Measurements from ENCODE around the gene ANKRD30A. TPM values are rescaled to one million over a fixed set of nuclear protein-coding genes. Genes with fewer than 3 reads are reported as not detected.
"Not testable (repeated sequence)": the region's sequence is repeated elsewhere in the genome, so short reads cannot be mapped to it uniquely, and the experiment has no call there.

Gene ANKRD30A, protein sequence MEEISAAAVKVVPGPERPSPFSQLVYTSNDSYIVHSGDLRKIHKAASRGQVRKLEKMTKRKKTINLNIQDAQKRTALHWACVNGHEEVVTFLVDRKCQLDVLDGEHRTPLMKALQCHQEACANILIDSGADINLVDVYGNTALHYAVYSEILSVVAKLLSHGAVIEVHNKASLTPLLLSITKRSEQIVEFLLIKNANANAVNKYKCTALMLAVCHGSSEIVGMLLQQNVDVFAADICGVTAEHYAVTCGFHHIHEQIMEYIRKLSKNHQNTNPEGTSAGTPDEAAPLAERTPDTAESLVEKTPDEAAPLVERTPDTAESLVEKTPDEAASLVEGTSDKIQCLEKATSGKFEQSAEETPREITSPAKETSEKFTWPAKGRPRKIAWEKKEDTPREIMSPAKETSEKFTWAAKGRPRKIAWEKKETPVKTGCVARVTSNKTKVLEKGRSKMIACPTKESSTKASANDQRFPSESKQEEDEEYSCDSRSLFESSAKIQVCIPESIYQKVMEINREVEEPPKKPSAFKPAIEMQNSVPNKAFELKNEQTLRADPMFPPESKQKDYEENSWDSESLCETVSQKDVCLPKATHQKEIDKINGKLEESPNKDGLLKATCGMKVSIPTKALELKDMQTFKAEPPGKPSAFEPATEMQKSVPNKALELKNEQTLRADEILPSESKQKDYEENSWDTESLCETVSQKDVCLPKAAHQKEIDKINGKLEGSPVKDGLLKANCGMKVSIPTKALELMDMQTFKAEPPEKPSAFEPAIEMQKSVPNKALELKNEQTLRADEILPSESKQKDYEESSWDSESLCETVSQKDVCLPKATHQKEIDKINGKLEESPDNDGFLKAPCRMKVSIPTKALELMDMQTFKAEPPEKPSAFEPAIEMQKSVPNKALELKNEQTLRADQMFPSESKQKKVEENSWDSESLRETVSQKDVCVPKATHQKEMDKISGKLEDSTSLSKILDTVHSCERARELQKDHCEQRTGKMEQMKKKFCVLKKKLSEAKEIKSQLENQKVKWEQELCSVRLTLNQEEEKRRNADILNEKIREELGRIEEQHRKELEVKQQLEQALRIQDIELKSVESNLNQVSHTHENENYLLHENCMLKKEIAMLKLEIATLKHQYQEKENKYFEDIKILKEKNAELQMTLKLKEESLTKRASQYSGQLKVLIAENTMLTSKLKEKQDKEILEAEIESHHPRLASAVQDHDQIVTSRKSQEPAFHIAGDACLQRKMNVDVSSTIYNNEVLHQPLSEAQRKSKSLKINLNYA (N-terminal part only)
- not detected for total RNA-seq

DNA sequence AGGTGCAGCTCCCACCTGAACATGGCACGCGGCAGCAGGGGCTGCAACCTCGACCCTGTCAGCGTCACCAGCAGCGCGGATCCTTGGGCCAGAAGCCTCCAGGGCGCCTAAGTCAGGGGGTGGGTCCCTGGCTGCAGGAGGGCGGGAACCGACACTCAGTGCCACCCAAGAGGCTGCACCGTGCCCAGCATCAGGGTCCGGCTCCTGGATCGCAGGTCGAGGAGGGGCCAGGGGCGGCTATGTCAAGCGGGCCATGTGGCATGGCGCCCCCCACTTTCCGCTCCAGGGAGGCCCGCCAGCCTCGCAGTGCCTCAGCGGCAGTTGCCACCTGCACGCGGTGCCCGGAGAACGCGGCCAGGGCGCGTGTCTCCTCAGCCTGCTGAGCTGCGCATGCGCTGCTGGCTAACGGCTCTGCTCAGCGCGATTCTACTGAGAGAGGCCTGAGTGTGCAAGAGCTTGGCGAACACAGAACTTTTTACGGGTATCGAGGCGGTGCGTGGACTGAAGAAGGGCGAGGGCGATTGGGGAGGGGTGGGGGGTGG lies at the start of gene ANKRD30A:
ANKRD30A (plus strand) TSS at position 408 of the 542 bp plus-strand sequence. CDS start 190 bp downstream, outside the sequence.
- no peaks in the 10 kb centered on the region for H3K4me1 ChIP-seq
- TF ChIP-seq, protein P1, sequence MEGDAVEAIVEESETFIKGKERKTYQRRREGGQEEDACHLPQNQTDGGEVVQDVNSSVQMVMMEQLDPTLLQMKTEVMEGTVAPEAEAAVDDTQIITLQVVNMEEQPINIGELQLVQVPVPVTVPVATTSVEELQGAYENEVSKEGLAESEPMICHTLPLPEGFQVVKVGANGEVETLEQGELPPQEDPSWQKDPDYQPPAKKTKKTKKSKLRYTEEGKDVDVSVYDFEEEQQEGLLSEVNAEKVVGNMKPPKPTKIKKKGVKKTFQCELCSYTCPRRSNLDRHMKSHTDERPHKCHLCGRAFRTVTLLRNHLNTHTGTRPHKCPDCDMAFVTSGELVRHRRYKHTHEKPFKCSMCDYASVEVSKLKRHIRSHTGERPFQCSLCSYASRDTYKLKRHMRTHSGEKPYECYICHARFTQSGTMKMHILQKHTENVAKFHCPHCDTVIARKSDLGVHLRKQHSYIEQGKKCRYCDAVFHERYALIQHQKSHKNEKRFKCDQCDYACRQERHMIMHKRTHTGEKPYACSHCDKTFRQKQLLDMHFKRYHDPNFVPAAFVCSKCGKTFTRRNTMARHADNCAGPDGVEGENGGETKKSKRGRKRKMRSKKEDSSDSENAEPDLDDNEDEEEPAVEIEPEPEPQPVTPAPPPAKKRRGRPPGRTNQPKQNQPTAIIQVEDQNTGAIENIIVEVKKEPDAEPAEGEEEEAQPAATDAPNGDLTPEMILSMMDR (IDR thresholded peaks at IDR 0.05), result no peak
- no peak for TF ChIP-seq EP300 (IDR thresholded peaks at IDR 0.05; ENCODE audit: low read depth)
- TF ChIP-seq POLR2AphosphoS5 (IDR thresholded peaks at IDR 0.05), result no peak
- TF ChIP-seq POLR2A (IDR thresholded peaks at IDR 0.05), result no peak
- no peak within 1 kb of the TSS for H3K27ac ChIP-seq
- H3K27me3 ChIP-seq, result no peaks in the 10 kb centered on the region
- H3K36me3 ChIP-seq, result no peaks in the 10 kb centered on the region
- 95% methylated on average over 21 of the region's 39 CpGs; no CpG with 5 or more reads in 1 of the 2 donors for WGBS, 2 donors (ENCODE audit: low coverage in 1 of 2)
- intact Hi-C loops (cut with DNase I; ENCODE audit: low total_unique reads) (no loop called here), in situ Hi-C loops (cut with MboI; ENCODE audit: low pct_ligation_motif_present in 1 of 4, low pct_unique_long_range_greater_than_20kb in 1 of 4, low sequenced_read_pairs in 3 of 4) (no loop called here)
- no peak for DNase-seq
- no peak within 1 kb of the TSS for H3K4me3 ChIP-seq
- H3K9me3 ChIP-seq, result peaks cover 0 to 3% of the 10 kb centered on the region in 2 donors

DNA sequence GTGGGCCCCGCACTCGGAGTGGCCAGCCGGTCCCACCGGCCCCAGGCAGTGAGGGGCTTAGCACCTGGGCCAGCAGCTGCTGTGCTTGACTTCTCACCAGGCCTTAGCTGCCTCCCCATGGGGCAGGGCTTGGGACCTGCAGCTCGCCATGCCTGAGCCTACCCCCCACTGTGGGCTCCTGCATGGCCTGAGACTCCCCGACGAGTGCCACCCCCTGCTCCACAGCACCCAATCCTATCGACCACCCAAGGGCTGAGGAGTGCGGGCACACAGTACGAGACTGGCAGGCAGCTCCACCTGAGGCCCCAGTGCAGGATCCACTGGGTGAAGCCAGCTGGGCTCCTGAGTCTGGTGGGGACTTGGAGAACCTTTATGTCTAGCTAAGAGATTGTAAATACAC lies 49.3 kb upstream of the ANKRD30A start:
- H3K9me3 ChIP-seq; H3K4me1 ChIP-seq; H3K36me3 ChIP-seq; H3K27me3 ChIP-seq; DNase-seq; H3K27ac ChIP-seq; in situ Hi-C loops (cut with MboI; ENCODE audit: low pct_ligation_motif_present in 1 of 4, low pct_unique_long_range_greater_than_20kb in 1 of 4, low sequenced_read_pairs in 3 of 4); H3K4me3 ChIP-seq; intact Hi-C loops (cut with DNase I; ENCODE audit: low total_unique reads): not testable (repeated sequence)
- 90% methylated on average over 8 of the region's 10 CpGs; no CpG with 5 or more reads in 1 of the 2 donors for WGBS, 2 donors (ENCODE audit: low coverage in 1 of 2)

DNA sequence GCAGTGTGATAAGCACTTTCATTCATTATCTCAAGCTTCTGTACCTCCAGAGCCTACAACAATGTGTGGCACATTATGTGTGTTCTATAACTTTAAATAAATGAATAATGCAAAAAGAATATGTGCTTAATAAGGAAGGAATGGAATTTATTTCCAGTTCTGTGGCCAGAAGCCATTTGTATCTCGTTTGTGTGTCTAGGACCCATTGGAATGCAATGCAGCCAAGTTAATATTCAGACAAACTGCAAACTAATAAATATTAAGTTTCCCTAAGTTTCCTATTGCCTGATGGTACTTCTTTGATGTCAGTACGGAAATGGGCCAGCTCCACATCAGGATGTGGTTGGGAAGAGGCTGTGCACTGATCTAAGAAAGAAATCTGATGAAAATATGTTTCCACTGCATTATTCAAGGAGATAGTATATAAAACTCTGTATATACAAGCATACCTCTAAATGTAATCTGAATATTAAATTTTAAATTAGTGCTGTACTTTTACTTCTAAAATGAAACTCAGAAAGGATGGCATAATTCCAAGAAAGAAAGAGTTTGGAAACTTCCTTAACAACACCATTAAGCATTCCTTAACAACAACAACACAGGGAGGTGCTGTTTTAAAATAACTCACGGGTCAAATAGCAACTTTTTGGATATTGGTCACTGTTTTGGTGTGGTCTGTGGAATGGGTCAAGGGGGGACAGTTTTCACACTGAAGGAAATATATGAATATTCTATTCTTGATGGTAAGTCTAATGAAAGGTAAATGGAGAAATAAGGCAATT lies 29.4 kb upstream of the ANKRD30A start:
- no peak for DNase-seq
- Histone ChIP-seq H3K4me1 (no peaks in the 10 kb centered on the region), H3K27me3 (no peaks in the 10 kb centered on the region), H3K36me3 (no peaks in the 10 kb centered on the region), H3K9me3 (peaks cover 0 to 5% of the 10 kb centered on the region in 2 donors), H3K4me3 (no peak overlapping the region), H3K27ac (no peak overlapping the region)
- WGBS, 2 donors (ENCODE audit: low coverage in 1 of 2), result 10 to 11% methylated on average over 3 of the region's 3 CpGs
- TF ChIP-seq, protein P1 (IDR thresholded peaks at IDR 0.05), result no peak
- TF ChIP-seq POLR2A (IDR thresholded peaks at IDR 0.05), result no peak
- no peak for TF ChIP-seq POLR2AphosphoS5 (IDR thresholded peaks at IDR 0.05)
- TF ChIP-seq EP300 (IDR thresholded peaks at IDR 0.05; ENCODE audit: low read depth), result no peak
- in situ Hi-C loops (cut with MboI; ENCODE audit: low pct_ligation_motif_present in 1 of 4, low pct_unique_long_range_greater_than_20kb in 1 of 4, low sequenced_read_pairs in 3 of 4) (no loop called here), intact Hi-C loops (cut with DNase I; ENCODE audit: low total_unique reads) (no loop called here)

DNA sequence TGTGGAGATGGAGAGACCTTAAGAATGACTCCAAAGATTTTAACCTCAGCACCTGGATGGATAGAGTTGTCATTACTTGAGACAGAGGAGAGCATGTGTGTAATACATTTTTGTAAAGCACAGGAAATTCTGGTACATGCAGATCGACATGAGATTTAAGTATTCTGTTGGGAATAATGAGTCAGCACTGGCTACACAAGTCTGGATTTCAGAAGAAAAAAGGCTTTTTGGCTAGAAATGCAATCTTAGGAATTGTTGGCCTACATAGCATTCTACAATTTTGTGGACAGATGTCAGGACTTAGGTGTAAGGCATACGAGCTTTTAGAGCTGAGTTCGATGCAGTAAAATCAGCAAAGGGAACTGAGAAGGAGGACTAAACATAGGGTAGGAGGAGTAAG lies 24.1 kb upstream of the ANKRD30A start:
- in situ Hi-C loops (cut with MboI; ENCODE audit: low pct_ligation_motif_present in 1 of 4, low pct_unique_long_range_greater_than_20kb in 1 of 4, low sequenced_read_pairs in 3 of 4), result loop anchor here in 1 of 4 donors (25.0 kb wide), 1 partner anchor 111 kb away; no protein-coding TSS in a partner anchor
- 63 to 65% methylated on average over 3 of the region's 3 CpGs for WGBS, 2 donors (ENCODE audit: low coverage in 1 of 2)
- TF ChIP-seq, protein P1 (IDR thresholded peaks at IDR 0.05), result no peak
- TF ChIP-seq EP300 (IDR thresholded peaks at IDR 0.05; ENCODE audit: low read depth), result no peak
- TF ChIP-seq POLR2AphosphoS5 (IDR thresholded peaks at IDR 0.05), result no peak
- TF ChIP-seq POLR2A (IDR thresholded peaks at IDR 0.05), result no peak
- H3K9me3 ChIP-seq, result peaks cover 0 to 5% of the 10 kb centered on the region in 2 donors
- no peak overlapping the region for H3K4me3 ChIP-seq
- H3K27me3 ChIP-seq, result no peaks in the 10 kb centered on the region
- H3K4me1 ChIP-seq, result no peaks in the 10 kb centered on the region
- H3K36me3 ChIP-seq, result no peaks in the 10 kb centered on the region
- no peak overlapping the region for H3K27ac ChIP-seq
- intact Hi-C loops (cut with DNase I; ENCODE audit: low total_unique reads), result no loop called here
- no peak for DNase-seq

All from transverse colon (tissue), 4 donors.